Measurements from ENCODE around the gene DIRAS1.
"Not testable (repeated sequence)": the region's sequence is repeated elsewhere in the genome, so short reads cannot be mapped to it uniquely, and the experiment has no call there.

Gene DIRAS1

GRCh38 chr19:2676823-2677222 lies 44.3 kb downstream of the DIRAS1 start:
- DNase-seq (ENCODE audit: low spot score): no peak

GRCh38 chr19:2675892-2676291 lies 45.3 kb downstream of the DIRAS1 start:
- no peak for DNase-seq (ENCODE audit: low spot score)

GRCh38 chr19:2670217-2670616 lies 51.0 kb downstream of the DIRAS1 start:
- DNase-seq (ENCODE audit: low spot score): no peak

GRCh38 chr19:2668175-2668763 lies 52.9 kb downstream of the DIRAS1 start:
- no peak for DNase-seq (ENCODE audit: low spot score)

- DNase-seq (ENCODE audit: low spot score): not testable (repeated sequence)
These were observed 53.8 kb downstream of the DIRAS1 start for GRCh38 chr19:2667349-2667748.

GRCh38 chr19:2666344-2666994 lies 54.7 kb downstream of the DIRAS1 start:
- no peak for DNase-seq (ENCODE audit: low spot score)

GRCh38 chr19:2665103-2665502 lies 56.1 kb downstream of the DIRAS1 start:
- DNase-seq (ENCODE audit: low spot score): no peak
